ENCODE results near the gene TBC1D14.

GRCh38 chr4:6937201-6937600 lies 27.6 kb downstream of the TBC1D14 start:
- TF ChIP-seq CTCF (IDR thresholded peaks at IDR 0.05; ENCODE audit: low read depth, low read length) (no peak), EZH2phosphoT487 (IDR thresholded peaks at IDR 0.05; ENCODE audit: low read depth) (no peak)
